Common myeloid progenitor, CD34-positive (primary cell): ENCODE data around the gene ADAM17.
"Not testable (repeated sequence)": the region's sequence is repeated elsewhere in the genome, so short reads cannot be mapped to it uniquely, and the experiment has no call there.

Experiments
- CTCF ChIA-PET: fragments of 350-600 bp; sonication (Branson Sonifier 250); formaldehyde crosslinking; loops from one replicate; lab custom pipeline; 2021; ENCODE audit warnings: antibody characterized with exemption; lab: Charles Lee
- POLR2A ChIA-PET: fragments of 350-600 bp; sonication (Branson Sonifier 250); formaldehyde crosslinking; loops from one replicate; lab custom pipeline; 2021; ENCODE audit warnings: antibody characterized with exemption; lab: Charles Lee
- DNase-seq, 3 donors: peaks; one replicate each; pipeline versions ENCODE4 v3.0.0 to v3.0.0-alpha.2; 2013
- H3K27ac ChIP-seq, 2 experiments: 1 replicate in 1 of 2; 2 replicates in 1 of 2; pipeline ENCODE4 v1.7.0; 2013; ENCODE audit warnings: inconsistent platforms in 2 of 2, low read length in 2 of 2, mild to moderate bottlenecking in 2 of 2, low read depth in 1 of 2, moderate library complexity in 1 of 2; ENCODE audit not compliant: severe bottlenecking in 2 of 2, insufficient read depth in 1 of 2, poor library complexity in 1 of 2
- H3K27me3 ChIP-seq, 5 experiments: replicated peaks in 2 of 5; 1 replicate in 3 of 5; 2 replicates in 2 of 5; pipeline versions ENCODE4 v1.6.1 to v1.7.0; 2013; ENCODE audit warnings: low read length in 4 of 5, mild to moderate bottlenecking in 2 of 5, moderate library complexity in 2 of 5, inconsistent platforms in 1 of 5; ENCODE audit not compliant: insufficient read depth in 5 of 5, control insufficient read depth in 4 of 5
- H3K36me3 ChIP-seq, 4 experiments: 1 replicate in 2 of 4; 2 replicates in 2 of 4; pipeline versions ENCODE4 v1.6.1 to v1.7.0; 2013; ENCODE audit warnings: low read length in 3 of 4, control low read depth in 1 of 4, mild to moderate bottlenecking in 1 of 4; ENCODE audit not compliant: control insufficient read depth in 4 of 4, insufficient read depth in 4 of 4
- H3K4me1 ChIP-seq, 4 experiments: 1 replicate in 3 of 4; 2 replicates in 1 of 4; pipeline versions ENCODE4 v1.6.1 to v1.7.1; 2013; ENCODE audit warnings: low read length in 3 of 4, mild to moderate bottlenecking in 3 of 4, control low read depth in 1 of 4, inconsistent platforms in 1 of 4, moderate library complexity in 1 of 4; ENCODE audit not compliant: control insufficient read depth in 4 of 4, insufficient read depth in 4 of 4; ENCODE audit errors: control extremely low read depth in 1 of 4
- H3K4me3 ChIP-seq, 7 experiments: 1 replicate in 4 of 7; 2 replicates in 3 of 7; pipeline versions ENCODE4 v1.5.1 to v1.7.0; 2013; ENCODE audit warnings: mild to moderate bottlenecking in 7 of 7, low read length in 6 of 7, moderate library complexity in 6 of 7, inconsistent platforms in 2 of 7, low read depth in 2 of 7, control low read depth in 1 of 7; ENCODE audit not compliant: insufficient read depth in 4 of 7, control insufficient read depth in 1 of 7; ENCODE audit errors: extremely low read depth in 1 of 7
- H3K9me3 ChIP-seq, 5 experiments: 1 replicate in 4 of 5; 2 replicates in 1 of 5; pipeline versions ENCODE4 v1.6.1 to v1.7.1; 2013; ENCODE audit warnings: low read length in 4 of 5, mild to moderate bottlenecking in 2 of 5, inconsistent platforms in 1 of 5, low read depth in 1 of 5, moderate library complexity in 1 of 5; ENCODE audit not compliant: control insufficient read depth in 4 of 5, insufficient read depth in 2 of 5; ENCODE audit errors: control extremely low read depth in 1 of 5
- WGBS: methylation state at CpG from one replicate; pipeline ENCODE4 v1.1.5; 2013; ENCODE audit not compliant: insufficient coverage; 5-methylcytosine and 5-hydroxymethylcytosine counted together

The ADAM17 gene

DNA sequence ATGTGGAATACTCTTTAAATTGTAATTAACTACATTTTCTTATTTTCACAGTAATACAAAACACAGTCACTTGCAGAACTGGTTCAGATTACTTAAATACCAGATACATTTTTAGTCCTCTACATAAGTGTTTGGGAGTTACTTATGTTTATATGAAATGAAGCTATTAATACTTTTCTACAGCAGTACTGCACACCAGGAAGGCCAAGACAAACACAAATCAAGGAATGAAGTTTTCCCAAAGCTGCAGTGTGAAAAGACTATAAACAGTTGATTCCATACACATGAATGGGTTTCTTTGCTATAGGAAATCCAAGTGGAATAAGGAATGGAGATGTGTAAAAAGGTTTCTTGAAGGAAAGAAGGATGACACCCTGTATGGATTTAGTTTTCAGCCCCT is 29.3 kb upstream of the ADAM17 start:
- H3K4me1 ChIP-seq, CTCF ChIA-PET, POLR2A ChIA-PET, H3K27ac ChIP-seq, DNase-seq, H3K4me3 ChIP-seq, H3K9me3 ChIP-seq, H3K27me3 ChIP-seq: not testable (repeated sequence)
- H3K36me3 ChIP-seq, result peaks cover 26 to 56% (median 38%) of the 10 kb centered on the region in 4 experiments

DNA sequence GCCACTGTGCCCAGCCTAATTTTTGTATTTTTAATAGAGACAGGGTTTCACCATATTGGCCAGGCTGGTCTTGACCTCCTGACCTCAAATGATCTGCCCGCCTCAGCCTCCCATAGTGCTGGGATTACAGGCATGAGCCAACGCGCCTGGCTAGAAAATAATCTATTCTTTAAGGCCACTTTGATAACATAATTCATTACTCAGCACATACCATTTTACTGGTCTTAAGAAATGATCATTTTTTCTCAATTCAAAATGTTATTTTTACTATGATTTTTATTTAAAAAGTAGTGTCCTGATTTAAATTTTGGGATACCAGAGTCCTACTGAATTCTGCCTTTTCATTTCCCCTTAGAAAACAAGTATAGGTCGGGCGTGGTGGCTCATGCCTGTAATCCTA is 27.0 kb upstream of the ADAM17 start:
- Histone ChIP-seq H3K27ac (no peak overlapping the region), H3K9me3 (no peaks in the 10 kb centered on the region), H3K36me3 (peaks cover 18 to 41% (median 26%) of the 10 kb centered on the region in 4 experiments), H3K27me3 (no peaks in the 10 kb centered on the region), H3K4me3 (no peak overlapping the region), H3K4me1 (no peaks in the 10 kb centered on the region)
- 97% methylated on average over 5 of the region's 5 CpGs for WGBS
- POLR2A ChIA-PET, result no interaction called here
- DNase-seq, result no peak
- CTCF ChIA-PET, result interaction anchor here (0.8 to 1.3 kb wide), 2 partner anchors 9 to 14 kb away, joined by 3 to 4 read pairs; no protein-coding TSS in a partner anchor

DNA sequence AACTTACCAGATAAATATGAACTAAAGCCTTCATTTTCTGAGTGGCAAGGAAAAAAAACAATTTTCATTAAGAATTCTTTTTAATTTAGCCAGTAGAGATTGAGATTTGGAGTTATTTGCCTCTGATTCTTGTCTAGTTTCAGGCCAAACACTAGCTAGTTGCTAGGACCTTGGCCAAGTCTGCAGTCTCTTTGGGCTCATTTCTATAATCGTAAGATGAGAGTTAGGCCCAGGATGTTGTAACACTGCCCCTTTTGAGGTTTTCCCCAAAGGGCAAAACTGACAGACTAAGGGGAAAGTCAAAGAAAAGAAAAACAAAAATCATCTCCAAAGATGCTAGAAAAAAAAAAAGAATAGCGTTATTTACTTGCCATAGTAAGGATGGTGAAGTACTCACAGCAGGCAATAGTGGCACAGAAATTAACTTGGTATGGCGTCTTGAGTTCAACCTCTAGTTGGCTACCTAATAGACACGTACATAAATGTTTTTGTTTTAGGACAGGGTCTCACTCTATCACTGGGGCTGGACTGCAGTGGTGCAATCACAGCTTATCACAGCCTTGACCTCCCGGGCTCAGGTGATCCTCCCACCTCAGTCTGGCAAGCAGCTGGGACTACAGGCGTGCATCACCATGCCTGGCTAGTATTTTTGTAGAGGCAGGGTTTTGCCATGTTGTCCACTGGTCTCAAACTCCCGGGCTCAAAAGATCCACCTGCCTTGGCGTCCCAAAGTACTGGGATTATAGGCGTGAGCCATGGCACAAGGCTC is 23.0 kb upstream of the ADAM17 start:
- H3K9me3 ChIP-seq, result no peaks in the 10 kb centered on the region
- WGBS, result 100% methylated on average over 9 of the region's 9 CpGs
- H3K27ac ChIP-seq, result no peak overlapping the region
- ChIA-PET CTCF (interaction anchor here (1.6 to 3.5 kb wide), 2 partner anchors 10 to 11 kb away, joined by 7 to 11 read pairs; no protein-coding TSS in a partner anchor), POLR2A (interaction anchor here (0.7 kb wide), 1 partner anchor 26 kb away, joined by 4 read pairs; no protein-coding TSS in a partner anchor)
- no peak overlapping the region for H3K4me3 ChIP-seq
- no peaks in the 10 kb centered on the region for H3K4me1 ChIP-seq
- peaks cover 5 to 8% (median 6%) of the 10 kb centered on the region in 4 experiments for H3K36me3 ChIP-seq
- DNase-seq, result no peak
- H3K27me3 ChIP-seq, result no peaks in the 10 kb centered on the region

DNA sequence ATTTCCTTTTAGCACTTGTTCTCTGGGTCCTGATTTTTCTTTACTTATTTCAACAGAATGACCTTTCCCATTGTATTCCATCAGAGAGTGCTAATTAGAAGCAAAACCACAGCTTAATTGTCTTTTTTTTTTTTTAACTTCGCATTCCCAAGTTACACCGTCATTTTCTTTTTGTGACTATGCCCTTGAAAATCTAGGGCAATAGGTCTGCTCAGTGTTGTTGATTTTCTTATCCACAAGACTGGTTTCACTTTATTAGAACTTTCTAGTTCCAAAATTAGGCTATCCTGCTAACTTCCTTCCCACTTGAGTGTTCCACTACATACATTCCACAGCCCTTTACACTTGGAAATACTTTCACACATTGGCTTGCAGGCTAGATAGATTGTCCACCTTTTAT is 18.7 kb upstream of the ADAM17 start:
- H3K27me3 ChIP-seq, result no peaks in the 10 kb centered on the region
- H3K4me1 ChIP-seq, result peaks cover 0 to 4% (median 0%) of the 10 kb centered on the region in 4 experiments
- no peak overlapping the region for H3K4me3 ChIP-seq
- H3K36me3 ChIP-seq, result no peaks in the 10 kb centered on the region
- WGBS, result no CpG with 5 or more reads among the region's 2 CpGs
- no peak for DNase-seq
- H3K9me3 ChIP-seq, result no peaks in the 10 kb centered on the region
- ChIA-PET CTCF (interaction anchor here (0.9 to 1.7 kb wide), 2 partner anchors 15 to 27 kb away, joined by 4 to 6 read pairs; no protein-coding TSS in a partner anchor), POLR2A (no interaction called here)
- H3K27ac ChIP-seq, result no peak overlapping the region

DNA sequence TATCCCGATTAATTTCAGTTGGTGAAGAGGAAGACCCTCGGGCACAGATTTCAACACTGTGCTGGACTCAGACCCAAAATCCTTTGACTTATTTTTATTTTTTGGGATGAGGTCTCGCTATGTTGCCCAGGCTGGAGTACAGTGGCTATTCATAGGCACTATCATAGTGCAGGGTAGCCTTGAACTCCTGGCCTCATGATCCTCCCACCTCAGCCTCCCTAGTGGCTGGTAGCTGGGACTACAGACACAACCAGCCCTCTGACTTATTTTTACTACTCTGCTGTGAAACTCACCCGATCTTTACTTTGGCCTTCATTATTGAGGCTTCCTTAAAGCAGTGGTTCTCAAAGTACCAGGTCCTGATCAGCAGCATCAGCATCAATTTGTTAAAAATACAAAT is 18.2 kb upstream of the ADAM17 start:
- DNase-seq, result no peak
- no peaks in the 10 kb centered on the region for H3K27me3 ChIP-seq
- H3K27ac ChIP-seq, result no peak overlapping the region
- CTCF ChIA-PET, result interaction anchor here (0.9 to 1.7 kb wide), 2 partner anchors 15 to 28 kb away, joined by 4 to 6 read pairs; no protein-coding TSS in a partner anchor
- 97% methylated on average over 3 of the region's 4 CpGs for WGBS
- H3K36me3 ChIP-seq, result no peaks in the 10 kb centered on the region
- H3K4me3 ChIP-seq, result no peak overlapping the region
- no peaks in the 10 kb centered on the region for H3K9me3 ChIP-seq
- peaks cover 0 to 4% (median 0%) of the 10 kb centered on the region in 4 experiments for H3K4me1 ChIP-seq
- POLR2A ChIA-PET, result no interaction called here

DNA sequence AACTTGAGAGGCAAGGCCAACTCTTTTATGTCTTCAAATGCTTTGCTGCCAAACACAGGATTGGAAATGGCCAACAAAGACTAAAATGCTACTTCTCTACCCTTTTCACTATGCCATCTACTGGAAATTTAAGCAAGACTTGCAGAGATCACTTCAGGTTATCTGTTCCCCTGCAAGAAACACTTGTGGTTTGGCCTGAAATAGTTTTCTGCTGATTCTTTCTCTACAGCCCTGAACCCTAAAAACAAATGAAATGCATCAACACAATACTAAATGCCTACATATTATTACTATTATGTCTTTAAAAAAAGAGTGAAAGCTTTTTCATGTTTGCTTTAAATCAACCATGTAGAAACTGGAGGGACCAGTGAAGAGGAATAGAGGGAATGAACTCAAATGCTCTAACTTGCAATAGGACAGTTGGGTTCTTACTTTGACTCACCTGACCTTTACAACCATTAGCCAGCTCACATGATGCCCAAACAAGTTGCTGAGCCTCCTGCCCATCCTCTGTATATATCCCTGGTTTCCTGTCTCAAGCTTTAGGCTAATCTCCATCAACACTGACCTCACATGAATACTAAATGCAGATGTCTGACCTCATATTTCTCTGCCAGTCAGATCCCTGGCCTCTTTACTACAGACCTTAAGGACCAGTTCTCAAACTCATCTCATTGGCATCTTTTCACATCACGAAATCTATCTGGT is 17.5 kb upstream of the ADAM17 start:
- no peak overlapping the region for H3K4me3 ChIP-seq
- no peaks in the 10 kb centered on the region for H3K36me3 ChIP-seq
- H3K4me1 ChIP-seq, result peaks cover 0 to 4% (median 0%) of the 10 kb centered on the region in 4 experiments
- no peaks in the 10 kb centered on the region for H3K27me3 ChIP-seq
- H3K9me3 ChIP-seq, result no peaks in the 10 kb centered on the region
- ChIA-PET CTCF (interaction anchor here (0.6 to 1.0 kb wide), 3 partner anchors 9 to 14 kb away, joined by 3 to 4 read pairs (median 4); no protein-coding TSS in a partner anchor), POLR2A (no interaction called here)
- H3K27ac ChIP-seq, result no peak overlapping the region
- WGBS, result no CpG with 5 or more reads among the region's 1 CpG
- DNase-seq, result peak in 1 of 3 donors; percentile 41
